HG03521 (cell line): ENCODE results near the gene ANO9.
"Not testable (repeated sequence)": the region's sequence is repeated elsewhere in the genome, so short reads cannot be mapped to it uniquely, and the experiment has no call there.

Experiments used
- ATAC-seq: cut with Tn5 transposase; IDR thresholded peaks from one replicate; pipeline ENCODE4 v1.9.1; 2021; ENCODE audit warnings: mild to moderate bottlenecking, moderate library complexity; ENCODE audit not compliant: unreplicated experiment

ANO9 gene

GRCh38 chr11:417652-418342 lies 24.0 kb downstream of the ANO9 start:
- no peak for ATAC-seq

- no peak for ATAC-seq
Observed at GRCh38 chr11:416757-417621, 24.8 kb downstream of the ANO9 start.

- no peak for ATAC-seq
Observed at GRCh38 chr11:416051-416756, 25.6 kb downstream of the ANO9 start.

- ATAC-seq = no peak
Observed at GRCh38 chr11:415640-416041, 26.2 kb downstream of the ANO9 start.

GRCh38 chr11:414318-414857 lies 27.4 kb downstream of the ANO9 start:
- ATAC-seq = no peak

- ATAC-seq = no peak
Observed at GRCh38 chr11:413120-414081, 28.4 kb downstream of the ANO9 start.

GRCh38 chr11:412641-413119 lies 29.1 kb downstream of the ANO9 start:
- ATAC-seq = no peak

GRCh38 chr11:411520-411919 lies 30.3 kb downstream of the ANO9 start:
- ATAC-seq = not testable (repeated sequence)

- ATAC-seq = not testable (repeated sequence)
Observed at GRCh38 chr11:410711-411110, 31.1 kb downstream of the ANO9 start.

GRCh38 chr11:409600-410483 lies 32.0 kb downstream of the ANO9 start:
- no peak for ATAC-seq

- no peak for ATAC-seq
Observed at GRCh38 chr11:409008-409599, 32.7 kb downstream of the ANO9 start.

- no peak for ATAC-seq
Observed at GRCh38 chr11:408154-409007, 33.4 kb downstream of the ANO9 start.

GRCh38 chr11:407651-408123 lies 34.1 kb downstream of the ANO9 start:
- ATAC-seq = peak; percentile 6

- peak; percentile 79 for ATAC-seq
Observed at GRCh38 chr11:406796-407650, 34.8 kb downstream of the ANO9 start.

GRCh38 chr11:405954-406795 lies 35.6 kb downstream of the ANO9 start:
- ATAC-seq = no peak
